ENCODE data around the gene MYRF. TPM values are rescaled to one million over a fixed set of nuclear protein-coding genes. Genes with fewer than 3 reads are reported as not detected.

MYRF gene
- total RNA-seq, 2 experiments from 2014 or later, result 0.31 to 0.49 TPM

DNA sequence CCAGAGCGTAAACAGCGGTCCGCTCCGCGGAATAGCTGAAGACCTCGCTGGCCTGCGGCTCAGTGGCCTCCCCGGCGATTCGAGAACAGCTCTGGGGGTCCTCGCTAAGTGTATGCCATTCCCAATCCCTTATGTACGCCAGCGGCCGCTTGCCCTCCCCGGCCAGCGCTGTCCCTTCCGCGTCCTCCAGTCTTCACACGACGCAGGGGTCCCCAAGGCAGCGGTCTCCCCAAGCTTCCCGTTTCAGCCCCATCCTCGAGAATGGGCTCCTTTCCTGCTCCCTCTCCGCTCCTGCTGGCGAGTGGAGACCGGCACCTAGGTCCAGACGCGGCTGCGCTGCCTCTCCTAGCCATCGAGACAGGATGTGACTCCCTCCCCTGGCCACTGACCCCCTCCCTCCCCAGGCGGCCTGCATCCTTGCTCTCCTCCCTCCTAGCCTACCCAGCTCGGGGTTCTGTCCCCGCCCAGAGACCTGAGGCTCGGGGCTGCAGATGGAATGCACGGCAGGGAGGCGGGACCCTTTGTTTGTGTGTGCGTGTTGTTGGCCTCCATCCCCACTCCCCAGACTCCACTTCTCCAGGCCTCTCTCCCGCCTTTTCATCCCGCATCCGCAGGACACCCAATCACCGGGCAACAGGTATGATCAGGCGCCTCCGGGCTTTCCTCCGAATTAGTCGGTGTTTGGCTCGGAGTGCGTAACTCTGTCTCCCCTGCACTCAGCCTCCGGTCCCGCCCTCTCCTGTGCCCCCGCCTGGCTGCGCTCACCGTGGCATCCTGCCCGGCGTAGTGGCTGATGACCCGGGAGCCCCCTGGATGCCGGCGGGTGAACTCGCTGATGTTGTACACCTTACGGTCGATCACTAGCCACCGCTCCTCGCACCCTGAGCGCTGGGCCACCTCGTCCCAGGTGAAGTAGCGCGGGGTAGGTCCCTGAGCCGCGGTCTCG, 63.6 kb downstream of the MYRF start:
- peaks cover 19 to 31% of the 10 kb centered on the region in 2 experiments for H3K27me3 ChIP-seq (ENCODE audit: control insufficient read depth in 1 of 2, insufficient read depth in 2 of 2, low read length in 2 of 2)
- CTCF ChIA-PET, result interaction anchor here (0.7 to 6.7 kb wide), 6 partner anchors 8 to 292 kb away, joined by 3 to 50 read pairs (median 4); partner anchors contain the start of gene FADS2
- H3K4me3 Mint-ChIP-seq, result peak overlapping the region; percentile 89
- DNase-seq (peak in 11 of 14 experiments; percentile 25 to 75 (median 55)), ATAC-seq (ENCODE audit: poor library complexity) (peak; percentile 77)
- POLR2A ChIA-PET, result interaction anchor here (1.3 to 2.0 kb wide), 4 partner anchors 18 to 152 kb away, joined by 4 to 12 read pairs (median 6); partner anchors contain the start of genes FEN1 and TMEM258
- peak overlapping the region; percentile 71 for H3K4me3 ChIP-seq (ENCODE audit: low read length)
- H3K4me1 Mint-ChIP-seq (ENCODE audit: low read depth), result peaks cover 13% of the 10 kb centered on the region
- peaks cover 0 to 7% of the 10 kb centered on the region in 2 experiments for H3K9me3 ChIP-seq (ENCODE audit: control insufficient read depth in 1 of 2, insufficient read depth in 1 of 2, low read length in 2 of 2)
- no peaks in the 10 kb centered on the region for H3K9me3 Mint-ChIP-seq
- no peaks in the 10 kb centered on the region for H3K36me3 ChIP-seq (ENCODE audit: insufficient read depth, low read length)
- no peak overlapping the region for H3K27ac ChIP-seq (ENCODE audit: low read depth in 1 of 2, low read length in 2 of 2)
- peaks cover 61% of the 10 kb centered on the region for H3K27me3 Mint-ChIP-seq
- H3K4me1 ChIP-seq (ENCODE audit: insufficient read depth, low read length), result peaks cover 26% of the 10 kb centered on the region
- TF ChIP-seq, protein P1, sequence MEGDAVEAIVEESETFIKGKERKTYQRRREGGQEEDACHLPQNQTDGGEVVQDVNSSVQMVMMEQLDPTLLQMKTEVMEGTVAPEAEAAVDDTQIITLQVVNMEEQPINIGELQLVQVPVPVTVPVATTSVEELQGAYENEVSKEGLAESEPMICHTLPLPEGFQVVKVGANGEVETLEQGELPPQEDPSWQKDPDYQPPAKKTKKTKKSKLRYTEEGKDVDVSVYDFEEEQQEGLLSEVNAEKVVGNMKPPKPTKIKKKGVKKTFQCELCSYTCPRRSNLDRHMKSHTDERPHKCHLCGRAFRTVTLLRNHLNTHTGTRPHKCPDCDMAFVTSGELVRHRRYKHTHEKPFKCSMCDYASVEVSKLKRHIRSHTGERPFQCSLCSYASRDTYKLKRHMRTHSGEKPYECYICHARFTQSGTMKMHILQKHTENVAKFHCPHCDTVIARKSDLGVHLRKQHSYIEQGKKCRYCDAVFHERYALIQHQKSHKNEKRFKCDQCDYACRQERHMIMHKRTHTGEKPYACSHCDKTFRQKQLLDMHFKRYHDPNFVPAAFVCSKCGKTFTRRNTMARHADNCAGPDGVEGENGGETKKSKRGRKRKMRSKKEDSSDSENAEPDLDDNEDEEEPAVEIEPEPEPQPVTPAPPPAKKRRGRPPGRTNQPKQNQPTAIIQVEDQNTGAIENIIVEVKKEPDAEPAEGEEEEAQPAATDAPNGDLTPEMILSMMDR (IDR thresholded peaks at IDR 0.05), result no peak
- H3K27ac Mint-ChIP-seq, result no peak overlapping the region
- intact Hi-C loops (cut with DNase I, micrococcal nuclease), result no loop called here
- no peaks in the 10 kb centered on the region for H3K36me3 Mint-ChIP-seq (ENCODE audit: low read depth)

DNA sequence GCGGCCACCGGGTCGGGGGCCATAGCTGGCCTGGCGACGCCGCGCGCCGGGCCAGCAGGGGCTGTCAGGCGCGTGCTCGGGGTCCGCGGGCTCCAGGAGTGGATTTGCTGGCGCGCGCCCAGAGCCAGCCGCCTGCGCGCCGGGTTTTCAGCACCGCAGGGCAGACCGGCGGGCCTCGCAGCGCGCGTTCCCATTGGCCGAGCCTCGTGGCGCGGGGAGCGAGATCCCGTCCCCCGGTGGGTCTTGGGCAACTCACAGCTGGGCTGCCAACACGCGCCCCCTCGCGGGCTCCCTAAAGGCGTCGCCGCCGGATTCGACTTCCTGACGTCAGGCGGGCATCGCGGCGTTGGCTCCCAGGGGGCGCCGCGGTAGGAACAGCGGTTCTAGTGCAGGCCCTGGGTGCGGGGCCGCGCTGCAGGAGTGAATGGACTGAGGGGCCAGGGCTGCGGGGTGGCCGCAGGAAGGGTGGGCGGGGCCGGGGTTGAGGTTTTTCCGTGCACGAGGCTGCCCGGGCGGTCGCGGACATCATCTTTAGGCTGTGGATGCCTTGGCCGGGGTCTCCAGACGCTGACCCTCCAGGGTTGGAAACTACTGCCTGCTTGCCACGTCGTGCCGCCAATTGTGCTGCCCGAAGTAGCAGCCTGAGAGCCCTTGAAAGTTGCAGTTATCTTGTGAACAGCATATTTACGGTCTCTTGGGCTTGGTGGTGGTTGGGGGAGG, 64.5 kb downstream of the MYRF start, which contains the start of gene FADS1:
TSS of gene FADS1 (minus strand) at position 268 of the 720 bp plus-strand sequence. CDS start at position 194, 74 bp downstream.
- no peak within 1 kb of the TSS for H3K27ac Mint-ChIP-seq
- ChIA-PET POLR2A (interaction anchor here (1.4 kb wide), 1 partner anchor 20 kb away, joined by 6 read pairs; no protein-coding TSS in a partner anchor), CTCF (interaction anchor here (0.7 to 6.7 kb wide), 4 partner anchors 9 to 291 kb away, joined by 3 to 50 read pairs (median 10); partner anchors contain the start of gene FADS2)
- Histone ChIP-seq H3K4me3 (ENCODE audit: low read length) (peak within 1 kb of the TSS; percentile 71), H3K27ac (ENCODE audit: low read depth in 1 of 2, low read length in 2 of 2) (no peak within 1 kb of the TSS), H3K4me1 (ENCODE audit: insufficient read depth, low read length) (peaks cover 26% of the 10 kb centered on the region), H3K27me3 (ENCODE audit: control insufficient read depth in 1 of 2, insufficient read depth in 2 of 2, low read length in 2 of 2) (peaks cover 19 to 31% of the 10 kb centered on the region in 2 experiments), H3K9me3 (ENCODE audit: control insufficient read depth in 1 of 2, insufficient read depth in 1 of 2, low read length in 2 of 2) (peaks cover 0 to 7% of the 10 kb centered on the region in 2 experiments), H3K36me3 (ENCODE audit: insufficient read depth, low read length) (no peaks in the 10 kb centered on the region)
- peaks cover 59% of the 10 kb centered on the region for H3K27me3 Mint-ChIP-seq
- H3K36me3 Mint-ChIP-seq (ENCODE audit: low read depth), result no peaks in the 10 kb centered on the region
- no peaks in the 10 kb centered on the region for H3K9me3 Mint-ChIP-seq
- intact Hi-C loops (cut with DNase I, micrococcal nuclease), result no loop called here
- DNase-seq (peak; percentile 38 to 87 (median 58)), ATAC-seq (ENCODE audit: poor library complexity) (peak; percentile 64)
- H3K4me1 Mint-ChIP-seq (ENCODE audit: low read depth), result peaks cover 13% of the 10 kb centered on the region
- peak within 1 kb of the TSS; percentile 89 for H3K4me3 Mint-ChIP-seq
- TF ChIP-seq, protein P1 (IDR thresholded peaks at IDR 0.05), result peak; percentile 67

Data from CD4-positive, alpha-beta T cell (primary cell).